ENCODE measurements around the gene ADAMTSL1.

DNA sequence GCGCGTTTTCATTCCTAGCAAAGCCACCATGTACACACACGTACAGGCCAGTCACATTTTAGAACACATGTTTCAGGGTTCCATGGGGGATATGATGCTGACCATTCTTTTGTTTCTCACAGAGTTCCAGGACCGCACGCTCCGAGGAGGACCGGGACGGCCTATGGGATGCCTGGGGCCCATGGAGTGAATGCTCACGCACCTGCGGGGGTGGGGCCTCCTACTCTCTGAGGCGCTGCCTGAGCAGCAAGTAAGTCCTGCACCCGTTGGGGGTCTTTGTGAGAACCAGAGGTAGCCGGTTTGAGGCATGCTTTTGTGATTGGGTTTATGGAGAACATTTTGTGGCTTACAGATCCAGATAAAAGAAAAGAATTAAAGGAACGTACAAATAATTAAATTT lies 30.8 kb downstream of the ADAMTSL1 start:
- TF ChIP-seq CTCF (IDR thresholded peaks at IDR 0.05) (no peak), POLR2A (IDR thresholded peaks at IDR 0.05) (no peak)
